HG03095 (cell line): ENCODE results near the gene PTX3.

ENCODE experiments used
- ATAC-seq: cut with Tn5 transposase; IDR thresholded peaks from one replicate; pipeline ENCODE4 v1.9.1; 2021; ENCODE audit warnings: moderate library complexity; ENCODE audit not compliant: unreplicated experiment

PTX3 gene

GRCh38 chr3:157420606-157421130, 16.0 kb upstream of the PTX3 start:
- no peak for ATAC-seq

GRCh38 chr3:157423337-157423736, 13.3 kb upstream of the PTX3 start:
- ATAC-seq: no peak

- no peak for ATAC-seq
Measured at GRCh38 chr3:157427901-157428300, 8.7 kb upstream of the PTX3 start.

GRCh38 chr3:157428853-157429252, 7.8 kb upstream of the PTX3 start:
- no peak for ATAC-seq

- ATAC-seq: no peak
Measured at GRCh38 chr3:157429708-157430107, 6.9 kb upstream of the PTX3 start.

GRCh38 chr3:157438194-157438730, 1.6 kb downstream of the PTX3 start:
- no peak for ATAC-seq

- ATAC-seq: no peak
Measured at GRCh38 chr3:157441102-157441624, 4.5 kb downstream of the PTX3 start.

- ATAC-seq: no peak
Measured at GRCh38 chr3:157442729-157443128, 6.1 kb downstream of the PTX3 start.

- ATAC-seq: no peak
Measured at GRCh38 chr3:157443905-157444796, 7.5 kb downstream of the PTX3 start.

GRCh38 chr3:157444797-157445184, 8.1 kb downstream of the PTX3 start:
- no peak for ATAC-seq

GRCh38 chr3:157445857-157446256, 9.2 kb downstream of the PTX3 start:
- ATAC-seq: no peak

GRCh38 chr3:157447026-157447694, 10.5 kb downstream of the PTX3 start:
- ATAC-seq: no peak

- no peak for ATAC-seq
Measured at GRCh38 chr3:157452097-157452496, 15.4 kb downstream of the PTX3 start.

- no peak for ATAC-seq
Measured at GRCh38 chr3:157453824-157454223, 17.2 kb downstream of the PTX3 start.

GRCh38 chr3:157459706-157460105, 23.1 kb downstream of the PTX3 start:
- no peak for ATAC-seq

GRCh38 chr3:157460253-157460652, 23.6 kb downstream of the PTX3 start:
- no peak for ATAC-seq

GRCh38 chr3:157463816-157464215, 27.2 kb downstream of the PTX3 start:
- ATAC-seq: no peak

GRCh38 chr3:157464321-157464720, 27.7 kb downstream of the PTX3 start:
- ATAC-seq: no peak

GRCh38 chr3:157465741-157466140, 29.1 kb downstream of the PTX3 start:
- no peak for ATAC-seq

- no peak for ATAC-seq
Measured at GRCh38 chr3:157467200-157467599, 30.6 kb downstream of the PTX3 start.

- no peak for ATAC-seq
Measured at GRCh38 chr3:157469561-157470294, 33.1 kb downstream of the PTX3 start.
